SJCRH30 (cell line): ENCODE measurements around the gene ERN1. TPM values are rescaled to one million over a fixed set of nuclear protein-coding genes. Genes with fewer than 3 reads are reported as not detected.

Experiments used
- DNase-seq, 2 experiments: peaks; one replicate each; pipeline ENCODE4 v3.0.0-alpha.2; 2015 to 2020
- H3K27ac ChIP-seq: fragments of 250-450 bp; sonication (Bioruptor Pico); 2 replicates; pipeline ENCODE4 v1.5.1; 2020; ENCODE audit warnings: mild to moderate bottlenecking, moderate library complexity
- H3K27me3 ChIP-seq: fragments of 250-450 bp; sonication (Bioruptor Pico); 2 replicates; pipeline ENCODE4 v1.5.1; 2020; ENCODE audit warnings: mild to moderate bottlenecking, moderate library complexity
- H3K36me3 ChIP-seq: fragments of 250-450 bp; sonication (Bioruptor Pico); 2 replicates; pipeline ENCODE4 v1.5.1; 2020; ENCODE audit warnings: mild to moderate bottlenecking, moderate library complexity
- H3K4me1 ChIP-seq: fragments of 250-450 bp; sonication (Bioruptor Pico); 2 replicates; pipeline ENCODE4 v1.5.1; 2020; ENCODE audit warnings: mild to moderate bottlenecking, moderate library complexity
- H3K4me3 ChIP-seq: fragments of 250-450 bp; sonication (Bioruptor Pico); 2 replicates; pipeline ENCODE4 v1.5.1; 2020; ENCODE audit warnings: mild to moderate bottlenecking, moderate library complexity
- H3K9me3 ChIP-seq: fragments of 250-450 bp; sonication (Bioruptor Pico); replicated peaks from 2 replicates; pipeline ENCODE4 v1.5.1; 2020; ENCODE audit warnings: mild to moderate bottlenecking, moderate library complexity
- total RNA-seq: library from RNA; depleted of rRNA; stranded (reverse); fragments of >200 nt; shearing (Covaris generic); gene quantifications from 2 replicates; pipeline ENCODE4 v1.2.3, GENCODE V29; 2014

ERN1 gene
- total RNA-seq, 1 experiment from 2014 or later: 2.2 TPM

DNA sequence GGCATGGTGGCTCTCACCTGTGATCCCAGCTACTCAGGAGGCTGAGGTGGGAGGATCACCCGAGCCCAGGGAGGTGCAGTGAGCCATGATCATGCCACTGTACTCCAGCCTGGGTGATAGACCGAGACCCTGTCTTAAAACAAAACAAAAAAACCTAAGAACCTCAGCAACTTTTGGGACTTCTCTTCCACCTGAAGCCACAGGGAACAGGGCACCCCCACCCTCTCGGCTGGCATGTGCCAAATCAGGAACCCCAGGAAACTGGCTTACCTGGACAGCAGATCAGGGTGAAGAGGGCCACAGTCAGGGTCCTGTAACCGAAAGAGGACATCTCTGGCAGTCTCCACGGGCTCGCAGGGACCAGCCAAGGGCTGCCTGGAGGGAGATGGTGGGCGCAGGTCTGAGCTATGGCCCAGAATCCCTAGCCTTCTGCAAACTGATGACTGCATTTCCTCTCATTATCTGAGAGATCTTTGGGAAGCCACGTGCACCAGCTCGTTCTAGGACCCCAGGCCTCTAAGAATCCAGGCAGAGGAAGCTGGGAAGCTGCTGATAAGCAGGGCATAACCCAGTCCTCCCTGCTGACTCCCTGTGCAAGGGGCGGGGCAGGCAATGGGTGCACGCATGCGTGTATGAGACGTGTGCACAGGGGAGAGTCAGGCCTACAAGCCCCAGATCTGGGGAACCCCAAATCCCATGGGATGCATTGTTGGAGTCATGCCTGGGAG lies 123.4 kb downstream of the ERN1 start:
- H3K4me1 ChIP-seq: peaks cover 4% of the 10 kb centered on the region

DNA sequence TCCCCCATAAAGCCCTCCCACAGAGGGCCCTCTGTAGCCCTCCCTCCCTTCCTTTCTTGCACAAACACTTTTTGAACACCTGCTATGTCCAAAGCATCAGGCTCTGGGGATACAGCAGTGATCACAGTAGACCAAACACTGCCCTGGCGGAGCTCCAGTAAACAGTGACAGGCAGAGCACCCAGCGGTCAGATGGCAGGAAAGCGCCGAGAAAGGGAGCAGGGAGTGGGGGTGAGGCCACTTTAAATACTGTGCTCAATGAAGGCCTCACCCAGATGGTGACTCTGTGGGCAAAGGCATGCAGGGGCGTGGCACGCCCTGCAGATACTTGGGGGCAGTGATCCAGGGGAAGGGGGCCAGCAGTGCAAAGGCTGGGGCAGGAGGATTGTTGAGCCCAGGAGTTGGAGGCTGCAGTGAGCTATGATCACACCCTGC lies 124.2 kb downstream of the ERN1 start:
- no peaks in the 10 kb centered on the region for H3K27me3 ChIP-seq
- H3K9me3 ChIP-seq: no peaks in the 10 kb centered on the region
- no peak overlapping the region for H3K4me3 ChIP-seq
- peaks cover 4% of the 10 kb centered on the region for H3K4me1 ChIP-seq
- H3K36me3 ChIP-seq: no peaks in the 10 kb centered on the region
- DNase-seq: peak; percentile 48 to 69
- no peak overlapping the region for H3K27ac ChIP-seq

More for the DNA sequence above, 123.4 kb downstream of the ERN1 start:
- Histone ChIP-seq H3K27ac (no peak overlapping the region), H3K9me3 (no peaks in the 10 kb centered on the region), H3K36me3 (no peaks in the 10 kb centered on the region), H3K27me3 (no peaks in the 10 kb centered on the region), H3K4me3 (no peak overlapping the region)
- DNase-seq: no peak

DNA sequence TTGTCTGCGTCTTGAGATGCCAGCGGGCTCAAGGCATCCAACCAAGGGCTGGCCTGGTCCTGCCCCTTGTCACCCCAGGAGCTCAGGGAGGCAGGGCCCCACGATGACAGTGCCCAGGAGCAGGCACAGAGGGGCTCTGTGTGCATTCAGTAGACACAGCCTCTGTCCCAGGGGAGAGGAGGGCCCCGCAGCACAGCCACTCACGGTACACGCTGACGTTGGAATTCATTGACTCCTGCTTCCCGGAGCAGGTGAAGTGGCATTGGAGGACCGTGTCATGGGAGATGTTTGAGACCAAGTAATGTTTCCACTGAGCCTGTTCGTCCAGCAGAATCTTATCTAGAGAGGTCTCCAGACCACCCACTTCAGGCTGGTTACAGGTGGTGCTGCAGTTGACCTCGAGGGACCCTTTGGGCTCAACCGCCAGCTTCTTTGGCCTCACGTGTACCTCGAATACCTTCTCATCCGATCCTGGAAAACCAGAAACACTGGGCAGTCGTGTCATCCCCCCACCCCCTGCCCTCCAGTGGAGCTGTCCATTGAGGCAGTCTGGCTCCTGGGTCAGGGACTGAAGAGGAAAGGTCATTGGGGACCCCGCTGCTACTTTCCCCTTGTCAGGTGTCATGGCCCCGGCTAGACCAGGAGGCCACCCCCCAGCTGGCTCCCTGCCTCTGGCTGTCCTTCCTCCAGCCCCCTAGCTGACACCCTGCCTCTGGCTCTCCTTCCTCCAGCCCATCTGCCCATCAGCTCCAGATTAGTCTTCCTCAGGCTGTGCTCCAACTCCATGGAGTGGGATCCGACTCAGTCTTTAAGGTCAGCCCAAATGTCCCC lies 124.8 kb downstream of the ERN1 start:
- H3K4me3 ChIP-seq: no peak overlapping the region
- H3K9me3 ChIP-seq: no peaks in the 10 kb centered on the region
- no peaks in the 10 kb centered on the region for H3K27me3 ChIP-seq
- DNase-seq: no peak
- H3K36me3 ChIP-seq: no peaks in the 10 kb centered on the region
- H3K4me1 ChIP-seq: peaks cover 4% of the 10 kb centered on the region
- H3K27ac ChIP-seq: no peak overlapping the region

DNA sequence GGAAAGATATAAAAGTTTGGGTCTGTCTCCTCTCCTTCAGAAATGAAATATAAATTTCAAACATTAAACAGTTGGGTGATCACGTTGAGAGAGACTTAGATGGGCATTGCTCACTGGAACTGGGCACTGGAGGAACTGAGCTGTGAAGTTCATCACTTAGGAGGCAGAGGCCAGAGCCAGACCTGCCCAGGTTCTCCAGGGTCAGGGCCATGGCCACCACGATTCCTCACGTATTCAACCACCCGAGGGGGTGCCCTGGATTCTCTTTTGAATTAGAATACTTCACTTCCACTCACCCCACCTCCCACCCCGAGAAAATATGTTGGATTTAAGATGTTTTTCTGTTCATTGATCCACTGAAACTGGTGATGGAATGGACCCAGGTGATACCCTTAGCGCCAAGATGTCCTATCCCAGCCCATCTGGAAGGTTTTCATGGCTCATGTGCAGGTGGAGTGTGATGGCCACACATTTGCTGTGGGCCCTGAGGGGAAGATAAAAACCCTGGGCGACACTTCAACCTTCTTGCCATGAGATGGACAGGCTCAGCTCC lies 125.7 kb downstream of the ERN1 start:
- Histone ChIP-seq H3K27ac (no peak overlapping the region), H3K36me3 (no peaks in the 10 kb centered on the region), H3K4me3 (no peak overlapping the region), H3K9me3 (no peaks in the 10 kb centered on the region), H3K27me3 (no peaks in the 10 kb centered on the region), H3K4me1 (peaks cover 4% of the 10 kb centered on the region)
- DNase-seq: no peak

DNA sequence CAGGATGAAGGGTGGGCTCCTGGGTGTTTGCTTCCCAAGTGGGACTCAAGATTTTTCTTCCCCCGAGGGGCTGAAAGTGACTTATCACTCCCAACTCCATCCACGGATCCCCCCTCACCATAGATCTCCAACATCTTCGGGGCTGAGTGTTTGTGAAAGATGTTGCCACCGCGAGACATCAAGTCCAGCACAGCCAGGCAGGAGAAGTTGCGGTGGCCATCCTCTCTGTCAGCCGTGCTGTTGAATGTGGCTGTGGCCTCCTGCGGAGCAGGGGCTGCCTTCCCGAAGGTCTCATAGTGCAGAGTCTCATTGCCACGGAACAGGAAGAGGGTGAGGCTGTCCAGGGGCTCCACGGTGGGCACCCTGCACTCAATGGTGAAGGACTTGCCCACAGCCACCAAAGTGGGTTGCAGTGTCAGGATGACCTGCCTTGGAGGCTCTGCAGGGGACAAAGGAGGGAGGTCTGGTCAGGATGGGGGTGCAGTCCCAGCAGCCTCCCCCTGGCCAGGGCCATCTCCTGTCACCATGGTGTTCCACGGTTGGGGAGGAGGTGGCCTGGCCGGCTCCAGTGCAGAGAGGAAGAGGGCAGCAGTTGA lies 126.3 kb downstream of the ERN1 start:
- H3K36me3 ChIP-seq: no peaks in the 10 kb centered on the region
- DNase-seq: no peak
- no peak overlapping the region for H3K27ac ChIP-seq
- no peaks in the 10 kb centered on the region for H3K9me3 ChIP-seq
- H3K4me3 ChIP-seq: no peak overlapping the region
- peaks cover 4% of the 10 kb centered on the region for H3K4me1 ChIP-seq
- no peaks in the 10 kb centered on the region for H3K27me3 ChIP-seq

DNA sequence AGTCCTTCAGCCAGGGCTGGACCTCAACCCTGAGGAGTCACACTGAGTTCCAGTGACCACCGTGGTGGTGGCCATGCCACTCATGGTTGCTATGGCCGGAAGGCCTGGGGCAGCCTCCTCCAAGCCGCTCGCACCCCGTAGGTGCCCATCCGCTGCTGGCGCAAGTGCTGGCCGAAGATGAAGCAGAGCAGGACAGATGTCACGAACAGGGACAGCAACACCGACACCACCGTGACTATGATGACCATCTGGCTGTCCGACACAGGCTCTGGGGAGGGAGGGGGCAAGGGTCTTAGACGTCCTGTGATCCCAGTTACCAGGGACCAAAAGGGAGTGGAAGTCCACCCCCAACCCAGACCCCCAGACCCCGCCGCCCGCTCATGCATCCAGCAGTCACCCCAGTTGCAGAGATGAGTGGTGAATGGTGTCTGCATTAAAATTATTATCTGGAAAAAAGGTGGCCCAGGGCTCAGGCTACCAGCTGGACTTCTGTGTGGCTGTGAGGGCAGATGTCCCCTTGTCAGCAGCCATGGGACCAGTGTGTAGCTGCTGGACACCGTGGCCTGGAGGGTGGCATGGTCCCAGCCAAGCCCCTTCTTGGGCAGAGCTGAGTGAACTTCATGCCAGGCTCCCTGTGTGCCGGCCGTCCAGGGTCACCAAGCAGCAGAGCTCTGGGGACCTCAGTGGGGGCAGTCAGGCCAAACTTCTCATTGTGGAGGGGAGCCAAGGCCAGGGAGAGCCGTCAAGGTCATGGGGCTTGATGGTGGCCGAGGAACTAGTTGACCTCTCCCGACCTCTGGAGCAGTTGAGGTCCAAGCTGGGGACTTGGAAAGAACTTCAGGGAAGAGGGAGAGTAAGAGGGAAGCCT lies 127.1 kb downstream of the ERN1 start:
- peaks cover 7% of the 10 kb centered on the region for H3K4me1 ChIP-seq
- no peaks in the 10 kb centered on the region for H3K9me3 ChIP-seq
- DNase-seq: no peak
- H3K4me3 ChIP-seq: no peak overlapping the region
- no peaks in the 10 kb centered on the region for H3K27me3 ChIP-seq
- H3K27ac ChIP-seq: no peak overlapping the region
- no peaks in the 10 kb centered on the region for H3K36me3 ChIP-seq

DNA sequence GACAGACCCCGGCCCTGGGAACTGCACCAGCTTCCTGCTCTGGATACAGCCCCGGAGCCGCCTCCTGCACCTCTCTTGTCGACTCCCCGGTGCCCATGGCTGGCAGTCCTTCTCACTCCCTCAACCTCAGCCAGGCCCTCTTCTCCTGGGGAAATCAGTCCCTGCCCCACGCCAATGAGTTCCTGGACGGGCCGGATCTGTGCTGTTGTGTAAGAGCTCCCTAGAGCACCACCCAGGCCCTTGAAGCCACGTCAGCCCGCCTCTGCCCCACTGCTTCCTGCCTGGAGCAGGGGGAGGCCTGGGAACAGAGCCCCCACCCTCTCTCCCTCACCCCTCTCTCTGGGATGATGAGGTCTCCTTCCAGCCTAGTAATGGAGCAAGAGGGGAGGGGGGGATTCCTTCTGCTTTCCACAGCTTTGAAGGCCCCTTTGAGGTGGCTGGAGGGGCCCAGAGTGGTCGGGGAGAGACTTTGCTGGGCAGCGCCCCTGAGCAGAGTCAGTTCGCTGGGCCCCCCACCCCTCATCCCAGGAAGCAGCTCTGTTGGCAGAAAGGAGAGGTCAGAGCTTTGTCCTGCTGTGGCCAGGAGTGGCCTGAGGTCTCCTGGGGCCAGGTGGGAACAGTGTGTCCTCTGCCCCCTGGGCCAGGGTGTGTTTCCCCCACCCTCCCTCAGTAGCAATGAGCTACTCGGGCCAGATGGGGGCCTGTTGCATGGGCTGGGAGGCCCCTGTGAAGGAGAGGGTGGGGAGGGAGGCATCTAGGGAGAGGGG lies 128.0 kb downstream of the ERN1 start:
- Histone ChIP-seq H3K4me1 (peaks cover 16% of the 10 kb centered on the region), H3K27ac (no peak overlapping the region), H3K27me3 (no peaks in the 10 kb centered on the region), H3K4me3 (no peak overlapping the region), H3K9me3 (no peaks in the 10 kb centered on the region), H3K36me3 (no peaks in the 10 kb centered on the region)
- no peak for DNase-seq

DNA sequence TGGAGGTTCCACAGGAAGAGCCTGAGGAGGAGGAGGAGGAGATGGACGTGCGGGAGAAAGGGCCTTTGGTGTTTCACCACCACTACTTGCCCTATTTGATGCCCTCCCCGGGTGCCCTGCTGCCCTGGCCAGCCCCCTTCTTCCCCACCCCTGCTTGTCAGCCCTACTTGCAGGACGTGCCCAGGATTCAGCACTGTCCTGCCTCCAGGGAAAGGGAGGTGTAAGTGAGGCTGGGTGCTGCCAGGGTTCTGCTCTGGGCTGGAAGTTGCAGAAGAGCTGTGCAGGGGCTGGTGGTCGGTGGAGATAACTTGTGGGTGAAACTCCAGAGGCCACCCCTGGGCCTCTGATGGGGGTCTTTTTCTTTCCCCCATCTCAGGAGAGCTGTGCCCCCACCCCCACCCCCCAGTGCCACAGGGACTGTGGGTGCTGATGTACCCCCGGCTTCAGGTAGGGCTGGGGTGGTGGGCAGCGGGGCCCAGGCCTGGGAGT lies 128.8 kb downstream of the ERN1 start:
- Histone ChIP-seq H3K27me3 (no peaks in the 10 kb centered on the region), H3K4me1 (peaks cover 17% of the 10 kb centered on the region), H3K27ac (no peak overlapping the region), H3K4me3 (no peak overlapping the region), H3K9me3 (no peaks in the 10 kb centered on the region), H3K36me3 (no peaks in the 10 kb centered on the region)
- DNase-seq: no peak

DNA sequence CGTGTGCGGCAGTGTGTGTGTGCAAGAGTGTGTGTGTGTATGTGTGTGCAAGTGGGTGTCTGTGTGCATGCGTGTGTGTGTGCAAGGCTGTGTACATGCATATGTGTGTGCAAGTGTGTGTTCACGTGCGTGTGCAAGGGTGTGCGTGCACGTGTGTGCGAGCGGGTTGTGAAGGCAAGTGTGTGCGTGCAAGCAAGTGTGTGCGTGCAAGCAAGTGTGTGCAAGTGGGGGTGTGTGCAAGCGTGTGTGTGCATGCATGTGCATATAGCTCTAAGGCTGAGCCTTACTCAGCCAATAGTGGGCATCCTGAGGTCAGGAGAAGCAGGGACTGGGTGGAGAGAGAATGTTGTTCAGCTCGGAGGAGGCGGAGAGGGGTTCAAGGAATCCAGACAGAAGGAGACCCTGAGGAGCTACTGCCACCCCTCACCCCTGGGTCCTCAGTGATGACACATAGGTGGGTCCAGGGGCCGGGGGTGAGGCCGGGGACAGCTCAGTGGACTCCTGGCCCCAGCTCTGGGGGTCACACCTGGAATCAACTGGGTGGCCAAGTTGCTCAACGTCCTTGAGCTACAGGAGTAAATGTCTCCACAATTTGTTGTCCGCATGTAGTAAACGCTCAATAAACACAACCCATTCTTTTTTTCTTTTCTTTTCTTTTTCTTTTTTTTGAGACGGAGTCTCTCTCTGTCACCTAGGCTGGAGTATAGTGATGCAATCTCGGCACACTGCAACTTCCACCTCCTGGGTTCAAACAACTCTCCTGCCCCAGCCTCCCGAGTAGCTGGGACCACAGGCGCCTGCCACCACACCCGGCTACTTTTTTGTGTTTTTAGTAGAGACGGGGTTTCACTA lies 130.0 kb downstream of the ERN1 start:
- no peak overlapping the region for H3K27ac ChIP-seq
- H3K4me1 ChIP-seq: peaks cover 14% of the 10 kb centered on the region

DNA sequence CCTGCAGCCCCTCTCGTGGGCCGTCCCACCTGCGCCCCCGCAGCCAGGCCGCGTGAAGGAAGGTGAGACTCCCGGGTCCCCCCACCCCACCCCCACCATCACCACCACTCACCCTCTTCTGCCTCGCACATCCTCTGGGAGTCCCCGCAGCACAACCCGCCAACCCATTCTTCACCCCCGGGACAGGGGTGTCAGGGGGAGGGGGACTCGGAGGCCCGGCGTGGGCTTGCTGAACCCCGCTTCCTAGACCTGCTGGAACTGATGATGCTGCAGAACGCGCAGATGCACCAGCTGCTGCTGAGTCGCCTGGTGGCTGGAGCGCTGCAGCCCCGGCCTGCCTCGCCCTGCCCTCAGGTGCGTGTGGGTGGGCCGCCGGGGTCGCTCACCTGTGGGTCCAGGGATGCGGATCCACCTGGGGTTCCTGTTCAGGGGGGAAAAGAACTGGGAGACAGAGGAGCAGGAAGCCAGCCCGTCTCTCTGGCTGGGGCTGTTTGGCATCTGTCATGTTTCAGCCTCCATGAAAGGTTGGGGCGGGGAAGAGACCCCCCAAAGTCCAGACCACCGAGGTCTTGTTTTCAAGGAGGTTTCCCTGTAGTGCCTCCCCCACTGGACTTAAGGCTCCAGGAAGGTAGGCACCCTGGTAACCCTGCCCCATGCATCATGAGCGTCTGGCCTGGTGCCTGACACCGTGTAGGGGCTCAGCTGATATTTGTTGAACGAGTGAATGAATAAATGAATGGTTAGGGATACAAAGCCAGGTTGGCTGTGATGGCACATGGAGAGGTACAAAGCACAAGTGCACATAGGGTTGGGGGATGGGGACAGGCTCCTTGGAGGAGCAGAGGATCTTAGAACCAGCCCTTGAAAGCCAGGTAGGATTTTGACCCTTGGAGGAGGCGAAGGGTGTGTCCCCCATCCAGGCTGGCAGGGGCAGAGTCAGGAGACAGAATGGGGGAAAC lies 130.9 kb downstream of the ERN1 start:
- Histone ChIP-seq H3K27ac (no peak overlapping the region), H3K4me3 (peak overlapping the region; percentile 54), H3K27me3 (no peaks in the 10 kb centered on the region), H3K9me3 (no peaks in the 10 kb centered on the region), H3K36me3 (no peaks in the 10 kb centered on the region), H3K4me1 (peaks cover 16% of the 10 kb centered on the region)
- no peak for DNase-seq

More for the DNA sequence above, 130.0 kb downstream of the ERN1 start:
- DNase-seq: no peak
- Histone ChIP-seq H3K27me3 (no peaks in the 10 kb centered on the region), H3K4me3 (no peak overlapping the region), H3K36me3 (no peaks in the 10 kb centered on the region), H3K9me3 (no peaks in the 10 kb centered on the region)

DNA sequence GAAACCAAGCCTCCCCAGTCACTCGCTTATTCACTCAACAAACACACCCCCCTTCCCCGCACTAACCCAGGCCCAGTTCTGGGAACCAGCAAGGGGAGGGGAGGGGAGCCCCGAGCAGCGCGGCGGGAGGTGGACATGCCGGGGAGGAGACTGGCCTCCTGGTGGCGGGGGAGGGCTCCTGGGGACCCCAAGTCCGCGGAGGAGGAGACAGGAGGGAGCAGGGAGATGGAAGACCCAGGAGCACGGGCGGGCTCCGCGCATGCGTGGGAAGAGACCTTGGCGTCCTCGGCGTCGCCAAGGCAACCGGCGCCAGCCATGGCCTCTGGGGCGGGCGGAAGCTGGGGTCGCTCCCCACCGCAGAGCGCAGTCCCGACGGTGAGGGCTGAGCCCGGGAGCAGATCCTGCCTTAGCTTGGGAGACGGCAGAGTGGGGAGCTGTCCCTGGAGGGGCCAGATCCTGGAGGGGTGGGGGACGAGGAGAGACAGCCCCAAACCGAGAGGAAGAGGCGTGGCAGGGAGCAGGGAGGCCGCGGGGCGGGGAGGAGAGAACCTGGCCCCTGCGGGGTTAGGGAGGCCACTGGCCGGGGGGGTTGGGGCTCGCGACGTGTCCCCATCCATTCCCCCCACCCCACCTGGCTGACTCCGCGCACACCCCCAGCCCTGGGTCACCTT lies 131.8 kb downstream of the ERN1 start, which contains the start of gene PRR29:
Gene PRR29, plus strand, starts transcription at position 302 of the 671 bp plus-strand sequence. Its CDS starts 14 bp downstream, at position 316.
- H3K4me1 ChIP-seq: peaks cover 16% of the 10 kb centered on the region
- H3K27me3 ChIP-seq: no peaks in the 10 kb centered on the region
- peak within 1 kb of the TSS; percentile 54 for H3K4me3 ChIP-seq
- peak within 1 kb of the TSS; percentile 52 for H3K27ac ChIP-seq
- no peaks in the 10 kb centered on the region for H3K36me3 ChIP-seq
- no peaks in the 10 kb centered on the region for H3K9me3 ChIP-seq
- peak; percentile 72 to 80 for DNase-seq
